Astrocyte (in vitro differentiated cells and primary cell): Measurements from ENCODE around the gene DMRT2.

ENCODE experiments used
- CTCF ChIP-seq: IDR thresholded peaks from 2 replicates; pipeline ENCODE4 v1.5.1; 2011; ENCODE audit warnings: low read depth, mild to moderate bottlenecking, inconsistent platforms, low read length, moderate library complexity; ENCODE audit not compliant: insufficient read depth
- EZH2 ChIP-seq: IDR thresholded peaks from 2 replicates; pipeline ENCODE4 v1.6.1; 2012; ENCODE audit warnings: mild to moderate bottlenecking, low read length, inconsistent platforms; ENCODE audit not compliant: insufficient read depth

- TF ChIP-seq CTCF (no peak), EZH2 (peak; percentile 43)
These were observed 7.7 kb upstream of the DMRT2 start for GRCh38 chr9:1042466-1042865.
